ENCODE results near the gene ZNF563. TPM values are rescaled to one million over a fixed set of nuclear protein-coding genes. Genes with fewer than 3 reads are reported as not detected.
A peak's percentile ranks its signal among the peaks of the same experiment; 100 is the strongest.

ZNF563 gene
- total and polyA plus RNA-seq, 2 of the 8 experiments (the other 6 are each of a cell fraction or from before 2014, with no cell fraction given): 0.91 to 2.3 TPM

DNA sequence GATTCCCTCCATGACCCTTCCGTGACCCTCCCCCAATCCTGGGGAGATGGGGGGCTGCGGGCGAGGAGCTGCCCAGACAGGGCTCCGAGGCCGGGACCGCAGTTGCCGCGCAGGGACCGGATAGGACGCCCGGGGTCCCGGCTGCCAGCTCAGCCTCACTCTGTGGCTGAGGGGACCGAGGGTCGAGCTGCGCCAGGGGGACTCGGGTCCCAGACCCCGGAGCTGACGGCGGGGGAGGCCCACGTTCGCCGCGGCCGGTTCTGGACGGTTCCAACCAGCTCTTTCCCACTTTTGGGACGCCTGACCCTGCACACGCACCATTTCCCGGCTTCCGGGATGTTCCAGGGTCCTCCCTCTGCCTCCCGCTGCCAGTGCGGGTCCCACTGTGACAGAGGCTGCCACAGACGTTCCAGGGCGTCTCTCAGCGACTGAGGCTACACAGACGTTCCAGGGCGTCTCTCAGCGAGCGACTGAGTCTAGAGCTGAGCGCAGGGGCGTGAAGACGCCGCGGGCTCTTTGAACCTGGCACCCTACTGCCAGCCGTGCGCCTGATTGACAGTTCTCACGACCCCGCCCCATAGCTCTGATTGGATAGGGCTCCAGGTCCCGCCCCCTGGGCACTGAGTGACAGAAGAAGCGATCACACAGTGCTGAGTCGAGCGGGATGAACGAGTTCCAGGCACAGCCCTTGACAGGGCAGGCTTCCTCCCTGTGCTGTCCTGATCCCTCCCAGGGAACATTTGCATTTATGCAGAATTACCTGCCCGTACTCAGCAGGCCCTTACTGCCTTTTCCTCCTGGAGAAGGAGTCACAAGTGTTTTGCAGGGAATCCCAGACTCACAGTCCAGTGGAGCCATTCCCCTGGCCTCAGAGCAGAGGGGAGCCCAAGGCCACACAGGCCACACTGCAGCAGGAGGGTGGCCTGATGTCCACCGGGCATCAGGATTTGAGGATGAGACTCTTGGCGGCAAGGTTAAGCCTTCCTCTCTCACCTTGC lies at the start of gene ZNF563 (continued):
- TF ChIP-seq GABPA (IDR thresholded peaks at IDR 0.05; ENCODE audit: borderline replicate concordance, insufficient read depth, low read length): no peak
- no peak for TF ChIP-seq ATF2 (IDR thresholded peaks at IDR 0.05; ENCODE audit: low read length)
- TF ChIP-seq BRCA1 (IDR thresholded peaks at IDR 0.05; ENCODE audit: low read depth, low read length): no peak
- TF ChIP-seq ZNF274 (IDR thresholded peaks at IDR 0.05; ENCODE audit: borderline replicate concordance, extremely low read depth, low read length): no peak
- TF ChIP-seq, protein P1, sequence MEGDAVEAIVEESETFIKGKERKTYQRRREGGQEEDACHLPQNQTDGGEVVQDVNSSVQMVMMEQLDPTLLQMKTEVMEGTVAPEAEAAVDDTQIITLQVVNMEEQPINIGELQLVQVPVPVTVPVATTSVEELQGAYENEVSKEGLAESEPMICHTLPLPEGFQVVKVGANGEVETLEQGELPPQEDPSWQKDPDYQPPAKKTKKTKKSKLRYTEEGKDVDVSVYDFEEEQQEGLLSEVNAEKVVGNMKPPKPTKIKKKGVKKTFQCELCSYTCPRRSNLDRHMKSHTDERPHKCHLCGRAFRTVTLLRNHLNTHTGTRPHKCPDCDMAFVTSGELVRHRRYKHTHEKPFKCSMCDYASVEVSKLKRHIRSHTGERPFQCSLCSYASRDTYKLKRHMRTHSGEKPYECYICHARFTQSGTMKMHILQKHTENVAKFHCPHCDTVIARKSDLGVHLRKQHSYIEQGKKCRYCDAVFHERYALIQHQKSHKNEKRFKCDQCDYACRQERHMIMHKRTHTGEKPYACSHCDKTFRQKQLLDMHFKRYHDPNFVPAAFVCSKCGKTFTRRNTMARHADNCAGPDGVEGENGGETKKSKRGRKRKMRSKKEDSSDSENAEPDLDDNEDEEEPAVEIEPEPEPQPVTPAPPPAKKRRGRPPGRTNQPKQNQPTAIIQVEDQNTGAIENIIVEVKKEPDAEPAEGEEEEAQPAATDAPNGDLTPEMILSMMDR (IDR thresholded peaks at IDR 0.05; ENCODE audit: control extremely low read depth in 1 of 3, insufficient read depth in 1 of 3, low read depth in 1 of 3, low read length in 3 of 3): 0 out of 4 replicates have a peak, but pooled peaks of 1 of the 3 experiments have one; percentile 2
- no peak for TF ChIP-seq TCF12 (IDR thresholded peaks at IDR 0.05; ENCODE audit: low read depth, low read length)
- no peak for TF ChIP-seq CBX5 (IDR thresholded peaks at IDR 0.05; ENCODE audit: low read depth, low read length)
- no peak for TF ChIP-seq EZH2 (IDR thresholded peaks at IDR 0.05; ENCODE audit: low read depth, low read length, severe bottlenecking)
- no peak for TF ChIP-seq MAFK (IDR thresholded peaks at IDR 0.05; ENCODE audit: low read depth, low read length)
- no peak for TF ChIP-seq CTBP2 (IDR thresholded peaks at IDR 0.05; ENCODE audit: borderline replicate concordance, insufficient read depth, insufficient read length, low read length)
- TF ChIP-seq MAX (IDR thresholded peaks at IDR 0.05): no peak
- peak; percentile 57; the same call in 1 of the 2 replicates for TF ChIP-seq PHF8 (conservative IDR thresholded peaks at IDR 0.05; ENCODE audit: low read depth, low read length)
- TF ChIP-seq SP1 (IDR thresholded peaks at IDR 0.05; ENCODE audit: low read depth, low read length): peak; percentile 97
- no peak for TF ChIP-seq SUZ12 (IDR thresholded peaks at IDR 0.05; ENCODE audit: low read length)
- no peak for TF ChIP-seq CHD1 (IDR thresholded peaks at IDR 0.05; ENCODE audit: low read depth, low read length)
